Measurements from ENCODE around the gene PCTP. TPM values are rescaled to one million over a fixed set of nuclear protein-coding genes. Genes with fewer than 3 reads are reported as not detected.

The PCTP gene
- total and polyA plus RNA-seq, 9 of the 15 experiments (the other 6 are each of a cell fraction or from before 2014, with no cell fraction given) = 10.9 to 62.3 (median 41.2) TPM

DNA sequence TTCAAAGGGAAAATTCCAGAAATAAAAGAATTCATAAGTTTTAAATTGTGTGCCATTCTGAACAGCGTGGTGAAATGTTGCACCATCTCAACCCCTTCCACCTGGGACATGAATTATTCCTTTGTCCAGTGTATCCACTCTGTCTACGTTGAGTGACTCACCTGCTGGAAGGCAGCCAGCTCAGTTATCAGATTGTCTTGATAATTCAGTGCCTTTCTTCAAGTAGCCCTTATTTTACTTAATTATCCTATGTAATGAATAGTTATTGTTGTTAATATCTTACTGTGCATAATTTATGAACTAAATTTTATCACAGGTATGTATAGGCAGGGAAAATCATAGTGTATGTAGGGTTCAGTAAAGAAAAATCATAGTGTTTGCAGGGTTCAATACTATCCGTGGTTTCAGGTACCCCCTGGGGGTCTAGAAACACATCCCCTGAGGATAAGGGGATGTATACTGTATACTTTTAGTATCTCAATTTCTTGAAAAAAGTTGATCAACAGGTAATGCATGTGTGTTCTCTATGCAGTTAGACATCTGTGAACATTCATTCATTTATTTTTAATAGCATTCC, 7.7 kb upstream of the PCTP start (continued):
- TF ChIP-seq NCOA4 (IDR thresholded peaks at IDR 0.05; ENCODE audit: partially characterized antibody) (no peak), CBX5 (IDR thresholded peaks at IDR 0.05; ENCODE audit: borderline replicate concordance, low read depth) (no peak), HOXB6 (CRISPR knock-in tag; IDR thresholded peaks at IDR 0.05; ENCODE audit: borderline replicate concordance) (no peak), MEIS2 (IDR thresholded peaks at IDR 0.05; ENCODE audit: partially characterized antibody) (peak; percentile 87)
- TF ChIP-seq, protein P1, sequence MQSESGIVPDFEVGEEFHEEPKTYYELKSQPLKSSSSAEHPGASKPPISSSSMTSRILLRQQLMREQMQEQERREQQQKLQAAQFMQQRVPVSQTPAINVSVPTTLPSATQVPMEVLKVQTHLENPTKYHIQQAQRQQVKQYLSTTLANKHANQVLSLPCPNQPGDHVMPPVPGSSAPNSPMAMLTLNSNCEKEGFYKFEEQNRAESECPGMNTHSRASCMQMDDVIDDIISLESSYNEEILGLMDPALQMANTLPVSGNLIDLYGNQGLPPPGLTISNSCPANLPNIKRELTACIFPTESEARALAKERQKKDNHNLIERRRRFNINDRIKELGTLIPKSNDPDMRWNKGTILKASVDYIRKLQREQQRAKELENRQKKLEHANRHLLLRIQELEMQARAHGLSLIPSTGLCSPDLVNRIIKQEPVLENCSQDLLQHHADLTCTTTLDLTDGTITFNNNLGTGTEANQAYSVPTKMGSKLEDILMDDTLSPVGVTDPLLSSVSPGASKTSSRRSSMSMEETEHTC (IDR thresholded peaks at IDR 0.05) = no peak
- TF ChIP-seq, protein P2, sequence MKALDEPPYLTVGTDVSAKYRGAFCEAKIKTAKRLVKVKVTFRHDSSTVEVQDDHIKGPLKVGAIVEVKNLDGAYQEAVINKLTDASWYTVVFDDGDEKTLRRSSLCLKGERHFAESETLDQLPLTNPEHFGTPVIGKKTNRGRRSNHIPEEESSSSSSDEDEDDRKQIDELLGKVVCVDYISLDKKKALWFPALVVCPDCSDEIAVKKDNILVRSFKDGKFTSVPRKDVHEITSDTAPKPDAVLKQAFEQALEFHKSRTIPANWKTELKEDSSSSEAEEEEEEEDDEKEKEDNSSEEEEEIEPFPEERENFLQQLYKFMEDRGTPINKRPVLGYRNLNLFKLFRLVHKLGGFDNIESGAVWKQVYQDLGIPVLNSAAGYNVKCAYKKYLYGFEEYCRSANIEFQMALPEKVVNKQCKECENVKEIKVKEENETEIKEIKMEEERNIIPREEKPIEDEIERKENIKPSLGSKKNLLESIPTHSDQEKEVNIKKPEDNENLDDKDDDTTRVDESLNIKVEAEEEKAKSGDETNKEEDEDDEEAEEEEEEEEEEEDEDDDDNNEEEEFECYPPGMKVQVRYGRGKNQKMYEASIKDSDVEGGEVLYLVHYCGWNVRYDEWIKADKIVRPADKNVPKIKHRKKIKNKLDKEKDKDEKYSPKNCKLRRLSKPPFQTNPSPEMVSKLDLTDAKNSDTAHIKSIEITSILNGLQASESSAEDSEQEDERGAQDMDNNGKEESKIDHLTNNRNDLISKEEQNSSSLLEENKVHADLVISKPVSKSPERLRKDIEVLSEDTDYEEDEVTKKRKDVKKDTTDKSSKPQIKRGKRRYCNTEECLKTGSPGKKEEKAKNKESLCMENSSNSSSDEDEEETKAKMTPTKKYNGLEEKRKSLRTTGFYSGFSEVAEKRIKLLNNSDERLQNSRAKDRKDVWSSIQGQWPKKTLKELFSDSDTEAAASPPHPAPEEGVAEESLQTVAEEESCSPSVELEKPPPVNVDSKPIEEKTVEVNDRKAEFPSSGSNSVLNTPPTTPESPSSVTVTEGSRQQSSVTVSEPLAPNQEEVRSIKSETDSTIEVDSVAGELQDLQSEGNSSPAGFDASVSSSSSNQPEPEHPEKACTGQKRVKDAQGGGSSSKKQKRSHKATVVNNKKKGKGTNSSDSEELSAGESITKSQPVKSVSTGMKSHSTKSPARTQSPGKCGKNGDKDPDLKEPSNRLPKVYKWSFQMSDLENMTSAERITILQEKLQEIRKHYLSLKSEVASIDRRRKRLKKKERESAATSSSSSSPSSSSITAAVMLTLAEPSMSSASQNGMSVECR (CRISPR knock-in tag; IDR thresholded peaks at IDR 0.05) = no peak
- TF ChIP-seq, protein P3, sequence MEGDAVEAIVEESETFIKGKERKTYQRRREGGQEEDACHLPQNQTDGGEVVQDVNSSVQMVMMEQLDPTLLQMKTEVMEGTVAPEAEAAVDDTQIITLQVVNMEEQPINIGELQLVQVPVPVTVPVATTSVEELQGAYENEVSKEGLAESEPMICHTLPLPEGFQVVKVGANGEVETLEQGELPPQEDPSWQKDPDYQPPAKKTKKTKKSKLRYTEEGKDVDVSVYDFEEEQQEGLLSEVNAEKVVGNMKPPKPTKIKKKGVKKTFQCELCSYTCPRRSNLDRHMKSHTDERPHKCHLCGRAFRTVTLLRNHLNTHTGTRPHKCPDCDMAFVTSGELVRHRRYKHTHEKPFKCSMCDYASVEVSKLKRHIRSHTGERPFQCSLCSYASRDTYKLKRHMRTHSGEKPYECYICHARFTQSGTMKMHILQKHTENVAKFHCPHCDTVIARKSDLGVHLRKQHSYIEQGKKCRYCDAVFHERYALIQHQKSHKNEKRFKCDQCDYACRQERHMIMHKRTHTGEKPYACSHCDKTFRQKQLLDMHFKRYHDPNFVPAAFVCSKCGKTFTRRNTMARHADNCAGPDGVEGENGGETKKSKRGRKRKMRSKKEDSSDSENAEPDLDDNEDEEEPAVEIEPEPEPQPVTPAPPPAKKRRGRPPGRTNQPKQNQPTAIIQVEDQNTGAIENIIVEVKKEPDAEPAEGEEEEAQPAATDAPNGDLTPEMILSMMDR (IDR thresholded peaks at IDR 0.05 in 2 of 3, conservative IDR thresholded peaks at IDR 0.05 in 1 of 3; ENCODE audit: insufficient read depth in 2 of 3, low read depth in 1 of 3, low read length in 3 of 3) = no peak
